Measurements from ENCODE around the gene NAT8L.

GRCh38 chr4:2103127-2103842 lies 44.2 kb downstream of the NAT8L start:
- TF ChIP-seq ERF (CRISPR knock-in tag; IDR thresholded peaks at IDR 0.05) (no peak), ZNF790 (CRISPR knock-in tag; IDR thresholded peaks at IDR 0.05; ENCODE audit: borderline replicate concordance) (no peak), MXI1 (IDR thresholded peaks at IDR 0.05; ENCODE audit: borderline replicate concordance, low read depth, low read length) (no peak), TEAD3 (CRISPR knock-in tag; optimal IDR thresholded peaks at IDR 0.05; ENCODE audit: borderline replicate concordance) (no peak), SIN3A (IDR thresholded peaks at IDR 0.05; ENCODE audit: borderline replicate concordance, low read depth, low read length) (no peak), ZNF274 (CRISPR knock-in tag; IDR thresholded peaks at IDR 0.05) (no peak)
